HCT116 (cell line): Measurements from ENCODE around the gene CHSY1. TPM values are rescaled to one million over a fixed set of nuclear protein-coding genes. Genes with fewer than 3 reads are reported as not detected.

Source experiments
- ATAC-seq: fragments of 200-7000 bp; cut with Tn5 transposase; 2 replicates; pipeline ENCODE4 v1.9.1; 2020; ENCODE audit warnings: mild to moderate bottlenecking, moderate library complexity
- BruUV-seq: library from RNA; stranded (reverse); fragments of 400-500 nt; replicated peaks from 2 replicates; lab custom pipeline; 2021; lab: Mats Ljungman, UMichigan
- CTCF ChIA-PET: fragments of 300-600 bp; sonication (Branson Sonifier 250); formaldehyde crosslinking; loops from one replicate; lab custom pipeline; 2021; ENCODE audit warnings: antibody characterized with exemption; lab: Charles Lee
- POLR2A ChIA-PET: fragments of 300-600, 350-600 bp; sonication (Branson Sonifier 250); formaldehyde crosslinking; loops from one replicate; lab custom pipeline; 2021; ENCODE audit warnings: antibody characterized with exemption; lab: Charles Lee
- RAD21 ChIA-PET, 2 experiments: fragments of 300-600 bp; sonication (Branson Sonifier 250); formaldehyde crosslinking; loops; one replicate each; lab custom pipeline; 2023; ENCODE audit warnings: low total read pairs in 2 of 2; ENCODE audit not compliant: uncharacterized antibody in 2 of 2, unreplicated experiment in 2 of 2, low non-redundant PET in 1 of 2; lab: Charles Lee
- DNase-seq: peaks from one replicate; pipeline ENCODE4 v3.0.0-alpha.2; 2010; ENCODE audit warnings: low read depth, low spot score
- H2AFZ ChIP-seq: fragments of 200-600 bp; shearing (Covaris generic), sonication (generic); 2 replicates; pipeline ENCODE4 v1.6.1; 2017; ENCODE audit warnings: low read depth, mixed run types, mixed read lengths, antibody characterized with exemption, low read length; ENCODE audit not compliant: poor library complexity, severe bottlenecking
- H3K27ac ChIP-seq: 2 replicates; pipeline ENCODE4 v1.5.1; 2012; ENCODE audit warnings: low read depth, low read length
- H3K27me3 ChIP-seq: fragments of 200-600 bp; sonication (generic); 2 replicates; pipeline ENCODE4 v1.6.1; 2016; ENCODE audit warnings: mixed run types, low read length, mixed read lengths; ENCODE audit not compliant: insufficient read depth
- H3K36me3 ChIP-seq, 2 experiments: fragments of 200-500 bp in 1 of 2; fragments of 200-600 bp in 1 of 2; sonication (Bioruptor generic) in 1 of 2; sonication (generic) in 1 of 2; 2 replicates each; pipeline versions ENCODE4 v1.5.1 to v1.6.1; 2014 to 2016; ENCODE audit warnings: low read length in 2 of 2, inconsistent platforms in 1 of 2, mixed read lengths in 1 of 2, mixed run types in 1 of 2; ENCODE audit not compliant: insufficient read depth in 2 of 2, control insufficient read depth in 1 of 2
- H3K4me1 ChIP-seq, 2 experiments: fragments of 200-600 bp in 1 of 2; sonication (generic) in 1 of 2; 2 replicates each; pipeline versions ENCODE4 v1.5.1 to v1.6.1; 2012 to 2017; ENCODE audit warnings: low read length in 2 of 2, inconsistent platforms in 1 of 2, mild to moderate bottlenecking in 1 of 2, mixed read lengths in 1 of 2, mixed run types in 1 of 2, moderate library complexity in 1 of 2; ENCODE audit not compliant: insufficient read depth in 2 of 2, control insufficient read depth in 1 of 2
- H3K4me2 ChIP-seq: fragments of 200-600 bp; sonication (generic); 2 replicates; pipeline ENCODE4 v1.6.1; 2017; ENCODE audit warnings: mixed run types, low read length, mixed read lengths
- H3K4me3 ChIP-seq, 2 experiments: fragments of 200-600 bp in 1 of 2; sonication (generic) in 1 of 2; replicated peaks in 1 of 2; 2 replicates each; pipeline ENCODE4 v1.5.1; 2011 to 2016; ENCODE audit warnings: low read length in 2 of 2, control low read depth in 1 of 2, low read depth in 1 of 2, mild to moderate bottlenecking in 1 of 2, mixed read lengths in 1 of 2, mixed run types in 1 of 2
- H3K79me2 ChIP-seq: fragments of 200-600 bp; sonication (generic); 2 replicates; pipeline ENCODE4 v1.6.1; 2017; ENCODE audit warnings: mild to moderate bottlenecking, mixed run types, low read length, moderate library complexity, mixed read lengths; ENCODE audit not compliant: insufficient read depth
- H3K9ac ChIP-seq: fragments of 200-600 bp; sonication (generic); 2 replicates; pipeline ENCODE4 v1.6.1; 2016; ENCODE audit warnings: low read length, mixed read lengths
- H3K9me2 ChIP-seq: fragments of 200-600 bp; sonication (generic), shearing (Covaris generic); 2 replicates; pipeline ENCODE4 v1.6.1; 2017; ENCODE audit warnings: mixed run types, mild to moderate bottlenecking, moderate library complexity; ENCODE audit not compliant: insufficient read depth
- H3K9me3 ChIP-seq, 2 experiments: fragments of 200-500 bp in 1 of 2; fragments of 200-600 bp in 1 of 2; sonication (Bioruptor generic) in 1 of 2; sonication (generic) in 1 of 2; 2 replicates each; pipeline ENCODE4 v1.6.1; 2014 to 2017; ENCODE audit warnings: low read length in 2 of 2, mixed read lengths in 2 of 2, inconsistent platforms in 1 of 2, low read depth in 1 of 2, mild to moderate bottlenecking in 1 of 2, mixed run types in 1 of 2, moderate library complexity in 1 of 2; ENCODE audit not compliant: control insufficient read depth in 1 of 2, insufficient read depth in 1 of 2
- H4K20me1 ChIP-seq: fragments of 200-600 bp; sonication (generic), shearing (Covaris generic); 2 replicates; pipeline ENCODE4 v1.6.1; 2017; ENCODE audit warnings: mixed run types, mild to moderate bottlenecking, moderate library complexity; ENCODE audit not compliant: insufficient read depth
- EGR1 ChIP-seq: IDR thresholded peaks from 2 replicates; pipeline ENCODE4 v1.6.1; 2012; ENCODE audit warnings: low read depth
- ELF1 ChIP-seq: IDR thresholded peaks from 2 replicates; pipeline ENCODE4 v1.6.1; 2012; ENCODE audit warnings: low read depth, borderline replicate concordance
- EZH2 ChIP-seq: fragments of 200-600 bp; sonication (generic); IDR thresholded peaks from 2 replicates; pipeline ENCODE4 v1.6.1; 2017; ENCODE audit warnings: antibody characterized with exemption, mixed run types
- EZH2phosphoT487 ChIP-seq: fragments of 200-600 bp; IDR thresholded peaks from 2 replicates; pipeline ENCODE4 v1.6.1; 2018; ENCODE audit warnings: antibody characterized with exemption, borderline replicate concordance
- JUND ChIP-seq: IDR thresholded peaks from 2 replicates; pipeline ENCODE4 v1.6.1; 2012
- SIN3A ChIP-seq: IDR thresholded peaks from 2 replicates; pipeline ENCODE4 v1.6.1; 2012; ENCODE audit warnings: low read depth
- TCF7L2 ChIP-seq: IDR thresholded peaks from 2 replicates; pipeline ENCODE4 v1.7.0; 2011; ENCODE audit warnings: borderline replicate concordance, inconsistent platforms; ENCODE audit not compliant: insufficient read depth, insufficient read length; ENCODE audit errors: extremely low read depth
- YY1 ChIP-seq: IDR thresholded peaks from 2 replicates; pipeline ENCODE4 v1.6.1; 2011; ENCODE audit warnings: low read length, low read depth, moderate library complexity, mild to moderate bottlenecking; ENCODE audit not compliant: insufficient replicate concordance; ENCODE audit errors: extremely low read depth
- ZFX ChIP-seq: fragments of 450-650 bp; IDR thresholded peaks from 2 replicates; pipeline ENCODE4 v1.6.1; 2017
- ZNF274 ChIP-seq: fragments of 200-500 bp; sonication (Bioruptor generic); IDR thresholded peaks from 2 replicates; pipeline ENCODE4 v1.6.1; 2014; ENCODE audit warnings: mild to moderate bottlenecking, low read depth, low read length, inconsistent platforms
- intact Hi-C: fragments of 100-400 bp; cut with micrococcal nuclease; formaldehyde crosslinking; loops from 2 replicates; pipeline ENCODE4 v1.10.0; 2022
- total RNA-seq: library from RNA; stranded (reverse); gene quantifications from one replicate; pipeline ENCODE4 v1.2.1, GENCODE V29; 2021; ENCODE audit not compliant: unreplicated experiment
- TF ChIP-seq, protein P1 (sequence below): IDR thresholded peaks from 2 replicates; pipeline ENCODE4 v1.6.1; 2011; ENCODE audit warnings: mild to moderate bottlenecking, low read length, moderate library complexity; ENCODE audit not compliant: insufficient replicate concordance; ENCODE audit errors: extremely low read depth
- TF ChIP-seq, protein P2 (sequence below), 3 experiments: fragments of 200-600 bp in 1 of 3; sonication (generic) in 1 of 3; IDR thresholded peaks in 2 of 3; conservative IDR thresholded peaks in 1 of 3; 2 replicates each; pipeline ENCODE4 v1.5.1; 2012 to 2017; ENCODE audit warnings: low read depth in 2 of 3, low read length in 2 of 3, antibody characterized with exemption in 1 of 3, borderline replicate concordance in 1 of 3, control low read depth in 1 of 3, mild to moderate bottlenecking in 1 of 3, mixed read lengths in 1 of 3, mixed run types in 1 of 3, moderate library complexity in 1 of 3; ENCODE audit not compliant: insufficient read depth in 1 of 3
- TF ChIP-seq, protein P3 (sequence below): IDR thresholded peaks from 2 replicates; pipeline ENCODE4 v1.6.1; 2012; ENCODE audit warnings: low read depth
- TF ChIP-seq, protein P4 (sequence below): IDR thresholded peaks from 2 replicates; pipeline ENCODE4 v1.6.1; 2012

Gene CHSY1
- total RNA-seq, 1 experiment from 2014 or later: 25.4 TPM

DNA sequence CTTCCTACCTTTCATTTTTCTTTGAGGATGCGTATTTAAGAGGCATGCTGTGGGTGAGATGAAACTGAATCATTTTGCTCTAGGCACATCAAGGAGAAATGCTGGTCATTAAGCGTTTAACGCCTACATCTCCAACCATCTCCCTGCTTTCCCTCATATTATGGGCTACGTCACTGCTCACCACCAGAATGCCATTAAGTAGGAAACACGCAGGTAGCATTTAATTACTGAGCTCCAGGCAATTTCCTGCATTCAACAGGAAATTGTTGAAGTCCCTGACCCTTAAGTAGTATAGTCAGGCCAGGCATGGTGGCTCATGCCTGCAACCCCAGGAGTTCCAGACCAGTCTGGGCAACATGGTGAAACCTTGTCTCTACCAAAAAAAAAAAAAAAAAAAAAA is 66.1 kb downstream of the CHSY1 start:
- intact Hi-C loops: no loop called here
- no peak overlapping the region for H3K4me3 ChIP-seq
- H3K27me3 ChIP-seq: no peaks in the 10 kb centered on the region
- ChIA-PET RAD21 (no interaction called here), POLR2A (no interaction called here)
- H3K27ac ChIP-seq: no peak overlapping the region
- H3K79me2 ChIP-seq: peaks cover 90% of the 10 kb centered on the region
- no peak overlapping the region for H3K4me2 ChIP-seq
- H3K36me3 ChIP-seq: no peaks in the 10 kb centered on the region
- no peak for DNase-seq
- no peaks in the 10 kb centered on the region for H3K4me1 ChIP-seq
- no TSS peak for BruUV-seq
- H4K20me1 ChIP-seq: peaks cover 10% of the 10 kb centered on the region; the same call in 1 of the 2 replicates
- TF ChIP-seq, protein P1, sequence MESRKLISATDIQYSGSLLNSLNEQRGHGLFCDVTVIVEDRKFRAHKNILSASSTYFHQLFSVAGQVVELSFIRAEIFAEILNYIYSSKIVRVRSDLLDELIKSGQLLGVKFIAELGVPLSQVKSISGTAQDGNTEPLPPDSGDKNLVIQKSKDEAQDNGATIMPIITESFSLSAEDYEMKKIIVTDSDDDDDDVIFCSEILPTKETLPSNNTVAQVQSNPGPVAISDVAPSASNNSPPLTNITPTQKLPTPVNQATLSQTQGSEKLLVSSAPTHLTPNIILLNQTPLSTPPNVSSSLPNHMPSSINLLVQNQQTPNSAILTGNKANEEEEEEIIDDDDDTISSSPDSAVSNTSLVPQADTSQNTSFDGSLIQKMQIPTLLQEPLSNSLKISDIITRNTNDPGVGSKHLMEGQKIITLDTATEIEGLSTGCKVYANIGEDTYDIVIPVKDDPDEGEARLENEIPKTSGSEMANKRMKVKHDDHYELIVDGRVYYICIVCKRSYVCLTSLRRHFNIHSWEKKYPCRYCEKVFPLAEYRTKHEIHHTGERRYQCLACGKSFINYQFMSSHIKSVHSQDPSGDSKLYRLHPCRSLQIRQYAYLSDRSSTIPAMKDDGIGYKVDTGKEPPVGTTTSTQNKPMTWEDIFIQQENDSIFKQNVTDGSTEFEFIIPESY: no peak
- TF ChIP-seq, protein P2, sequence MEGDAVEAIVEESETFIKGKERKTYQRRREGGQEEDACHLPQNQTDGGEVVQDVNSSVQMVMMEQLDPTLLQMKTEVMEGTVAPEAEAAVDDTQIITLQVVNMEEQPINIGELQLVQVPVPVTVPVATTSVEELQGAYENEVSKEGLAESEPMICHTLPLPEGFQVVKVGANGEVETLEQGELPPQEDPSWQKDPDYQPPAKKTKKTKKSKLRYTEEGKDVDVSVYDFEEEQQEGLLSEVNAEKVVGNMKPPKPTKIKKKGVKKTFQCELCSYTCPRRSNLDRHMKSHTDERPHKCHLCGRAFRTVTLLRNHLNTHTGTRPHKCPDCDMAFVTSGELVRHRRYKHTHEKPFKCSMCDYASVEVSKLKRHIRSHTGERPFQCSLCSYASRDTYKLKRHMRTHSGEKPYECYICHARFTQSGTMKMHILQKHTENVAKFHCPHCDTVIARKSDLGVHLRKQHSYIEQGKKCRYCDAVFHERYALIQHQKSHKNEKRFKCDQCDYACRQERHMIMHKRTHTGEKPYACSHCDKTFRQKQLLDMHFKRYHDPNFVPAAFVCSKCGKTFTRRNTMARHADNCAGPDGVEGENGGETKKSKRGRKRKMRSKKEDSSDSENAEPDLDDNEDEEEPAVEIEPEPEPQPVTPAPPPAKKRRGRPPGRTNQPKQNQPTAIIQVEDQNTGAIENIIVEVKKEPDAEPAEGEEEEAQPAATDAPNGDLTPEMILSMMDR (IDR thresholded peaks at IDR 0.05 in 2 of 3, conservative IDR thresholded peaks at IDR 0.05 in 1 of 3; ENCODE audit: borderline replicate concordance in 1 of 3, insufficient read depth in 1 of 3, low read depth in 2 of 3, low read length in 2 of 3): no peak
- TF ChIP-seq, protein P3, sequence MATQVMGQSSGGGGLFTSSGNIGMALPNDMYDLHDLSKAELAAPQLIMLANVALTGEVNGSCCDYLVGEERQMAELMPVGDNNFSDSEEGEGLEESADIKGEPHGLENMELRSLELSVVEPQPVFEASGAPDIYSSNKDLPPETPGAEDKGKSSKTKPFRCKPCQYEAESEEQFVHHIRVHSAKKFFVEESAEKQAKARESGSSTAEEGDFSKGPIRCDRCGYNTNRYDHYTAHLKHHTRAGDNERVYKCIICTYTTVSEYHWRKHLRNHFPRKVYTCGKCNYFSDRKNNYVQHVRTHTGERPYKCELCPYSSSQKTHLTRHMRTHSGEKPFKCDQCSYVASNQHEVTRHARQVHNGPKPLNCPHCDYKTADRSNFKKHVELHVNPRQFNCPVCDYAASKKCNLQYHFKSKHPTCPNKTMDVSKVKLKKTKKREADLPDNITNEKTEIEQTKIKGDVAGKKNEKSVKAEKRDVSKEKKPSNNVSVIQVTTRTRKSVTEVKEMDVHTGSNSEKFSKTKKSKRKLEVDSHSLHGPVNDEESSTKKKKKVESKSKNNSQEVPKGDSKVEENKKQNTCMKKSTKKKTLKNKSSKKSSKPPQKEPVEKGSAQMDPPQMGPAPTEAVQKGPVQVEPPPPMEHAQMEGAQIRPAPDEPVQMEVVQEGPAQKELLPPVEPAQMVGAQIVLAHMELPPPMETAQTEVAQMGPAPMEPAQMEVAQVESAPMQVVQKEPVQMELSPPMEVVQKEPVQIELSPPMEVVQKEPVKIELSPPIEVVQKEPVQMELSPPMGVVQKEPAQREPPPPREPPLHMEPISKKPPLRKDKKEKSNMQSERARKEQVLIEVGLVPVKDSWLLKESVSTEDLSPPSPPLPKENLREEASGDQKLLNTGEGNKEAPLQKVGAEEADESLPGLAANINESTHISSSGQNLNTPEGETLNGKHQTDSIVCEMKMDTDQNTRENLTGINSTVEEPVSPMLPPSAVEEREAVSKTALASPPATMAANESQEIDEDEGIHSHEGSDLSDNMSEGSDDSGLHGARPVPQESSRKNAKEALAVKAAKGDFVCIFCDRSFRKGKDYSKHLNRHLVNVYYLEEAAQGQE: no peak
- TF ChIP-seq ZFX: no peak
- no peak for TF ChIP-seq SIN3A
- no peak for TF ChIP-seq EZH2phosphoT487
- TF ChIP-seq ZNF274: no peak
- no peak for TF ChIP-seq YY1
- TF ChIP-seq, protein P4, sequence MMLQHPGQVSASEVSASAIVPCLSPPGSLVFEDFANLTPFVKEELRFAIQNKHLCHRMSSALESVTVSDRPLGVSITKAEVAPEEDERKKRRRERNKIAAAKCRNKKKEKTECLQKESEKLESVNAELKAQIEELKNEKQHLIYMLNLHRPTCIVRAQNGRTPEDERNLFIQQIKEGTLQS: no peak
- no peak for TF ChIP-seq EZH2
- TF ChIP-seq EGR1: no peak
- no peak for TF ChIP-seq JUND
- no peak for TF ChIP-seq ELF1
- no peak for TF ChIP-seq TCF7L2
- TF ChIP-seq, all 23 proteins: peak for 0
- no peak overlapping the region for H2AFZ ChIP-seq
- H3K9ac ChIP-seq: no peak overlapping the region
- no peaks in the 10 kb centered on the region for H3K9me3 ChIP-seq
- CTCF ChIA-PET: no interaction called here
- no peak for ATAC-seq
- no peaks in the 10 kb centered on the region for H3K9me2 ChIP-seq
